SU-DHL-6 (cell line): ENCODE data around the gene CIT.

Source experiments
- CTCF ChIP-seq: fragments of 200-600 bp; sonication (generic); IDR thresholded peaks from one replicate; pipeline ENCODE4 v1.5.1; 2017; ENCODE audit warnings: antibody characterized with exemption, mild to moderate bottlenecking, low read length, moderate library complexity; ENCODE audit not compliant: insufficient read depth, poor library complexity, severe bottlenecking
- EZH2phosphoT487 ChIP-seq: fragments of 200-600 bp; sonication (generic), shearing (Covaris generic); conservative IDR thresholded peaks from 2 replicates; pipeline ENCODE4 v1.6.1; 2018; ENCODE audit warnings: mild to moderate bottlenecking, antibody characterized with exemption, low read length, moderate library complexity, mixed read lengths

- no peak for TF ChIP-seq EZH2phosphoT487
- TF ChIP-seq CTCF, result no peak
Measured at GRCh38 chr12:119700078-119700477, 177.0 kb downstream of the CIT start.
